ENCODE measurements around the gene ACSF3. TPM values are rescaled to one million over a fixed set of nuclear protein-coding genes. Genes with fewer than 3 reads are reported as not detected.
A peak's percentile ranks its signal among the peaks of the same experiment; 100 is the strongest.

The ACSF3 gene
- total RNA-seq, 1 donor from 2014 or later = 32.0 TPM

GRCh38 chr16:89050868-89051311 lies 42.8 kb upstream of the ACSF3 start:
- H3K27ac ChIP-seq = no peak overlapping the region
- H3K27me3 ChIP-seq = peaks cover 42% of the 10 kb centered on the region
- no peaks in the 10 kb centered on the region for H3K36me3 ChIP-seq
- H3K9me3 ChIP-seq = no peaks in the 10 kb centered on the region
- no peak for DNase-seq
- no peak for ATAC-seq
- no peaks in the 10 kb centered on the region for H3K4me1 ChIP-seq
- no peak for TF ChIP-seq CTCF (IDR thresholded peaks at IDR 0.05)
- intact Hi-C loops (cut with DNase I) = no loop called here
- no peak overlapping the region for H3K4me3 ChIP-seq

GRCh38 chr16:89051521-89052166 lies 42.0 kb upstream of the ACSF3 start:
- DNase-seq = no peak
- peaks cover 42% of the 10 kb centered on the region for H3K27me3 ChIP-seq
- H3K27ac ChIP-seq = no peak overlapping the region

GRCh38 chr16:89052191-89052889 lies 41.3 kb upstream of the ACSF3 start:
- Histone ChIP-seq H3K36me3 (no peaks in the 10 kb centered on the region), H3K9me3 (no peaks in the 10 kb centered on the region), H3K4me1 (no peaks in the 10 kb centered on the region), H3K4me3 (peak overlapping the region; percentile 21), H3K27ac (no peak overlapping the region), H3K27me3 (peaks cover 42% of the 10 kb centered on the region)
- ATAC-seq (no peak), DNase-seq (no peak)
- no peak for TF ChIP-seq CTCF (IDR thresholded peaks at IDR 0.05)
- intact Hi-C loops (cut with DNase I) = no loop called here

More at GRCh38 chr16:89051521-89052166, 42.0 kb upstream of the ACSF3 start:
- Histone ChIP-seq H3K36me3 (no peaks in the 10 kb centered on the region), H3K9me3 (no peaks in the 10 kb centered on the region), H3K4me3 (no peak overlapping the region), H3K4me1 (no peaks in the 10 kb centered on the region)
- no peak for ATAC-seq
- intact Hi-C loops (cut with DNase I) = no loop called here
- TF ChIP-seq CTCF (IDR thresholded peaks at IDR 0.05) = no peak

- intact Hi-C loops (cut with DNase I) = no loop called here
- no peaks in the 10 kb centered on the region for H3K4me1 ChIP-seq
- H3K36me3 ChIP-seq = no peaks in the 10 kb centered on the region
- H3K27me3 ChIP-seq = peaks cover 47% of the 10 kb centered on the region
- H3K9me3 ChIP-seq = no peaks in the 10 kb centered on the region
- no peak overlapping the region for H3K27ac ChIP-seq
- peak overlapping the region; percentile 21 for H3K4me3 ChIP-seq
- DNase-seq (no peak), ATAC-seq (peak; percentile 49)
- no peak for TF ChIP-seq CTCF (IDR thresholded peaks at IDR 0.05)
Observed at GRCh38 chr16:89052890-89053724, 40.5 kb upstream of the ACSF3 start.

GRCh38 chr16:89053725-89054029 lies 40.0 kb upstream of the ACSF3 start:
- Histone ChIP-seq H3K27me3 (peaks cover 45% of the 10 kb centered on the region), H3K4me3 (no peak overlapping the region), H3K9me3 (no peaks in the 10 kb centered on the region), H3K4me1 (no peaks in the 10 kb centered on the region), H3K27ac (no peak overlapping the region), H3K36me3 (no peaks in the 10 kb centered on the region)
- DNase-seq (no peak), ATAC-seq (no peak)
- intact Hi-C loops (cut with DNase I) = no loop called here
- no peak for TF ChIP-seq CTCF (IDR thresholded peaks at IDR 0.05)

Measured in upper lobe of right lung (tissue), 1 donor.